Measurements from ENCODE around the gene RAMP3.
"Not testable (repeated sequence)": the region's sequence is repeated elsewhere in the genome, so short reads cannot be mapped to it uniquely, and the experiment has no call there.

RAMP3 gene

DNA sequence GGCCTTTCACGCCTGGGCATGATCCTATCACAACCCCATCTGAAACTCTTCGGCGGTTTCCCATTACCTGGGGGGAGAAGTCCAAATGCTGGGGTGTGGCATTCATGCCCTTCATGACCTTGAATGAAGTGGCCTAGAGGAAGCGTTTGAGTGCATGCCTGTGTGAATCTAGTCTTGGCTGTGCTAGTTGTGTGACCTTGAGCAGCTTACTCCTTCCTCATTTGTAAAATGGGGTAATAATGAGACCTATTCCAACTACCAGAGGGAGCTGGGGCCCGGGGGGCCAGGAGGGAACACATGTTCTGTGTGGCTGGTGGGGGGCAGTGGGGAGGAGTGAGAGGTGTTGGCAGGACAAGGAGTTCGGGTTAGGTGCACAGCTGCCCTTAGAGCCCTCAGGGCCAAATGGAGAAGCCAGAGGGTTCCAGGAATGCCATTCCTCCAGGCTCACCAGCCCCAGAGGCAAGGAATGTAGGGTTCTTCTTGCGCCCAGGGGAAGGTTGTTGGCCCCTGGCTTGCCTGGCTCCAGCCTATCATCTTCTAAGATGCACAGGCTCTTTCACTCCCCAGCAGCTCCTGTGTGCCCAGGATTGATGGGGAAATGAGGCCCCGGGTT lies 24.8 kb upstream of the RAMP3 start:
- no peak for DNase-seq

GRCh38 chr7:45133352-45133751 lies 24.2 kb upstream of the RAMP3 start:
- no peak for DNase-seq

GRCh38 chr7:45133877-45134276 lies 23.7 kb upstream of the RAMP3 start:
- no peak for DNase-seq

DNA sequence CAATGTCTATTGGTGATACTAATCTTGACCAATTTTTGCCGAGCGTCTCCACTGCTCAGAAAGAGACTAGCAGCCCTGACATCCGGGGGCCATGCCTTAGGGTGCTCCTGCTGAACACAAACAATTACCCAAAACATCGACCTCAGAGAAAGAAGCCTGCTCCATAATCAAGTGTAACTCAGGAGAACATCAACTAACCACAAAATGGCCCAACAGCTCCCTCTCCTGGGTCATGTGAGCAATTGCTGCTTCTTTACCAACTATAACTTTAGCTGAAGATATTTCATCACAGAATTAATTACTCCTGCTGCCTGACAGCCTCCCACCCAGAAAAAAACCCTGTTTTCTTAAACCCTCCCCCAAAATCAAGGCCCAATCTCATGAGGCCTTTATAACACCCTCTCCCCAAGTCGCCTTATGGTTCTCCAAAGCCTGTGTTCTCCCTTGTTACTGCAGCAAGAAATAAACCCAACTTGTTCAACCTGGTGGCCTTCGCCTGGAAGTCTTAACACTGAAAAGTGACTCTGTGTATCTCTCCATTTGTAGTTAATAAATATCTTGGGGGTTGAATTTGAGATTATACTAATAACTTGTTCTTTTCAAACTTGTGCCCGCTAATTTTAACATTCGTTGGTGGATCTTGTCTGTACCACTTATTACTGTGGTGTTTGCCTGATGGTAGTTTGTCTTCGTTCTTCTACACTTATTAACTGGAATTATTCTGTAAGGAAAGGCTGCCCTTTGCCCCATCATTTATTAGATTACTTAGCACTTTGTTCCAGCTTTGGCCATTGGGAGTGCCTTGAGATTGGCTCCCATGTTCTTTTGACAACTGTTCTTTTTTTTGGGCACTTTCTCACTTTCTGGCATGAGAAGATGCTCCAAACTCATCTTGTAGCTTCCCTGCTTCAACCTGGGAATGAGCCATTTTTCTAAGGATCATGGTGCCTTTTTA lies 21.2 kb upstream of the RAMP3 start:
- DNase-seq, result peak; percentile 81

DNA sequence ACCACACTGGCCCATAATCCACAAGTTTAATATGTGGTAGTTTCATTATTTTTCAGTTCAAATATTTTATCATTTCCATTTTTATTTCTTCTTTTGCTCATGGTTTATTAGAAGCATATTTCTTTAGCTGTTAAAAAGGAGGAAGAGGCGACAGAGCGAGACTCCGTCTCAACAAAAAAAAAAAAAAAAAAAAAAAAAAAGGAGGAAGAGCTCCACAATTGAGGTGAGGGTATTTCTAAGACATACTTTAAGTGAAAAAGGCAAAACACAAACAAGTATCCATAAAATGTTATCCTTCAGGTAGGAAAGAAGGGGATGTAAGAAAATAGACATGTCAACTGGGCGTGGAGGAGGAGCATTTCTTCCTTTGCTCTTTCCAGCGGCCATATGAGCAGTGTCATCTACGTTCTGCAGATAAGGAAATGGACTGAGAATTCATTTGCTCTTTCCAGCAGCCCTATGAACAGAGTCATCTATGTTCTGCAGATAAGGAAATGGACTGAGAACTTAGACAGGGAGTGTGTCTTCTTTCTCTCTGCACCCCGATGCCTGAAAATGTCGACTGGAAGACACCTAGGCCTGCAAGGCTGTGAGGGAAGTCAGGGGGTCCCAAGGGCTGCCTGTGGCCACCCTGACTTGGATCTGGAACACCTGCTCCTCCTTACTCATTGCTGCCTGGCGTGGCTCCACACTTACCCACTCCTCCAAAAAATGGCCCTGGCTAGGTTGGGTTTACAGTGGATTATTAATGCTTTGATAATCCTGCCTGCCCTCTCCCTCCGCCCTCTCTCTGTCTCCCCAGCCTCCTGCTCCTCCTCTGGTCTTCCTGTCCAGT lies 18.9 kb upstream of the RAMP3 start:
- no peak for DNase-seq

DNA sequence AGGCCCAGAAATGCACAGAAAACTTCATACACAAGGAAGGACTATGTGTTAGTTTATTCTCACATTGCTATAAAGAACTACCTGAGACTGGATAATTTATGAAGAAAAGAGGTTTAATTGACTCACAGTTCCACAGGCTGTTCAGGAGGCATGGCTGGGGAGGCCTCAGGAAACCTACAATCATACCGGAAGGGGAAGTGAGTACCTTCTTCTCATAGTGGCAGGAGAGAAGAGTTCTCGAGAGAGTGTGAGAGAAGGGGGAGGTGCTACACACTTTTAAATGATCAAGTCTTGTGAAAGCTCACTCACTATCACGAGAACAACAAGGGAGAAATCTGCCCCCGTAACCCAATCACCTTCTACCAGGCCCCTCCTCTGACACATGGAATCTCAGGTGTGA lies 16.8 kb upstream of the RAMP3 start:
- DNase-seq, result no peak

- no peak for DNase-seq
Measured at GRCh38 chr7:45143616-45144015, 14.0 kb upstream of the RAMP3 start.

GRCh38 chr7:45145881-45146280 lies 11.7 kb upstream of the RAMP3 start:
- DNase-seq, result no peak

DNA sequence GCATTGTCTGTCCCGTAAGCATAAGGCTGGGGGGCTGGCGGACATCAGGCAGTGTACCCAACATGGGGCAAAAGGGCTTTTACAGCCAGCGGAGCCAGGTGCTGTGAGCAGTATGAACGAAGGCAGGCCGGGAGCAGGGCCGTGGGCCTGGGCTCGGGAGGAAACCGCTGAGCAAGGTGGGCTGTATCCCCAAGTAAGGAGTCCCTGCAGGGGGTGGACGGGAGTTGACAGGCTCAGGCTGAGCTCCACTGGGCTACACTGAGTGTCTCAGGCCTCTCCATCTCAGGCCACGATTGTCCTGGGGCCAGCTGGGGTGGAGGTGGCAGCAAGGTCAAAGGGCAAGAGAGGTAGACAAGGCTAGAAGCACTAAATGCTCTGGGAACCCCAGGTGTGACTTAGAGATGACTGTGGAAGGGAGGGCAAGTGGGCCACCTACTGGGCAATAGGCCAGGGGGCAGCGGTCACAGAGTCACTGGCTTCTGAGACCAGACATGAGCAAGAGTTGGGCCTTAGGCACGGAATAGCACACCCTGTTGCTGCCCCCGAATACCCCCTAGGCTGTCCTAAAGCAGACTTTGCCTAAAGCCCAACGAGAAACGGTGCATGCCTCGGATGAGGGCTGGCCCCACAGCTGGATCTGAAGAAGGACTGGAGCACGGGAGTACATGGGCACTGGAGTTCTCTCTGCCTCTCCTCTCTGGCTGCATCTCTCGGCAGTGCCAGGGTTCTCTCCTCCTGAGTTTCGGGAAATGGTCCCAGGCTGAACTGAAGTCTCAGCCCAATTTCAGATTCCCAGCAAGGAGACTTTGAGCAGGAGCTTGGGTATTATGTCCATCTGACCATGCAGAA lies 10.8 kb upstream of the RAMP3 start:
- no peak for DNase-seq

DNA sequence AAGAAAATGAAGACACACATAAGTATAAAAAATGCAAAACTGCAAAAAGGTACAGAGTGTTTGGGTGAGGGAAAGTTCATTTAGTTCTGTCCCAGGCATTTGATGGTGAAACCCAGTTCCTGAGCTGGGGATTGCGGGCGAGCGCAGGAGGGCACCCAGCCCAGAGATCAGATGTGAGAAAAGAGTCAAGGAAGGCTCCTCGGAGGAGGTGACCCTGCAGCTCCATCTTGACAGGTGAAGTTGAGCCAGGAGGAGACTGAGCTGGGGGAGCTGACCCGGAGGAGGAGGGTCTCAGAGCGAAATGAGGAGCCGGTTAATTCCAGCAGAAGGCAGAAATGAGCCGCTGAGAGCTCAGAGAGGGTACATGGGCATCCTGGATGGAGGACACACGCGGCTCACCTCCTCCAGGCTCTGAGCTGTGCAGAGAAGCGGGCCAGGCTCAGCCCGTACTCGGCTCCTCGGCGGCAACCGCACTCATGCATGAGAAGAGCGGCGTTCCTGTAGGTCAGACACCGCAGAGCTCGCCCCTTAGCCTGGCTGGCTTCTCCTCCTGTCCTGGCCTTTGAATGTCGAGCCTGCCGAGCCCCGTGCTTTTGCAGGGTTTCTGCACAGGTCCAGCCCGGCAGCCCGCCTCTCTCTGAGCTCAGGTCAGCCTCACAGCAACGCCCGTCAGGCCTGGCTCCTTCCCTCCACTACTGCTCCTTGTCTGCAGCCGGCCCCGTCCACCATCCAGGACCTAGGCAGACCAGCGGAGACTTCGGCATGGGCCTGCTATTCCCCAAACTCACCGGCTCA lies 9.5 kb upstream of the RAMP3 start:
- DNase-seq, result no peak

DNA sequence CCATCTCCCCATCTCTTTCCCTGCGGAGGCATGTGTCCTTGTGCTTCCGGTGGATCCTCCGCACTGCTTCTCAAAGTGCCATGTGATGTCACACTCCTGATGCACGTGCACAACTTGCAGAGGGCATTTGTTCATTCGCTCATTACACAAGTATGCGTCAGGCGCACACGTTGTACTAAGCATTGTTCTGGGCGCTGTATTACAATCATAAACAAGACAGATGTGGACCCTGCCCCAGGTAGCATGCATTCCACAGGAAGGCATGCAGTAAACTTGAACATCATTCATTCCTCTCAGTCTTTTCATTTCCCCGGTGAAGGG lies 9.0 kb upstream of the RAMP3 start:
- DNase-seq, result no peak

DNA sequence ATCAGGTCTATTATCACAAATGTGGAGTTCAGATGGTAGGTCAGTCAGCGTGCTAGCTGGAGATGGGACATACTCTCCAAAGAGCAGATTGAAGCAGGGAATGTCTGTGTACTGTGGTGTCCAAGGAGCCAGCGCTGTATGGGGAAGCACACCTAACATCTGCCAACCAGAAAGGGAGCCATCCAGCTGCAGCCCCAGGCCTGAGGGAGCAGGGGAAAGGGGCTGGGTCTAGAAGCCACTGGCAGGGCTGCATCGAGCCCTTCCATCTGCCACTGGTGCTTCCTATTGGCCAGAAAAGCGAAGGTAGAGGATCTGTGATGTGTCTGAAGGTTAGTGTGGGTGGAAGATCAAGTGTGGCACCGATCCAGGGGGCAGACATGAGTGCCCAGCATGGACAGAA lies 8.0 kb upstream of the RAMP3 start:
- no peak for DNase-seq

- DNase-seq, result no peak
Measured at GRCh38 chr7:45150199-45150598, 7.4 kb upstream of the RAMP3 start.

GRCh38 chr7:45151131-45151684 lies 6.4 kb upstream of the RAMP3 start:
- no peak for DNase-seq

GRCh38 chr7:45151967-45152366 lies 5.6 kb upstream of the RAMP3 start:
- no peak for DNase-seq

GRCh38 chr7:45153233-45153632 lies 4.4 kb upstream of the RAMP3 start:
- no peak for DNase-seq

DNA sequence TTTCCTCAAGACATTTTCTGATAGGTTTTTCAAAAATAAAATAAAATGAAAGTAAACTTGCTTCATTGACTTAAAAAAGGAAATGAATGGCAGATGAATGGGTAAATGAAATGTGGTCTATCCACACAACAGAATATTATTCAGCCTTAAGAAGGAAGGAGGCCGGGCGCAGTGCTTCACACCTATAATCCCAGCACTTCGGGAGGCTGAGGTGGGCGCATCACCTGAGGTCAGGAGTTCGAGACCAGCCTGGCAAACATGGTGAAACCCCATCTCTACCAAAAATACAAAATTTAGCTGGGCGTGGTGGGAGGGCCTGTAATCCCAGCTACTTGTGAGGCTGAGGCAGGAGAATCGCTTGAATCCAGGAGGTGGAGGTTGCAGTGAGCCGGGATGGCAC lies 3.7 kb upstream of the RAMP3 start:
- DNase-seq, result not testable (repeated sequence)

DNA sequence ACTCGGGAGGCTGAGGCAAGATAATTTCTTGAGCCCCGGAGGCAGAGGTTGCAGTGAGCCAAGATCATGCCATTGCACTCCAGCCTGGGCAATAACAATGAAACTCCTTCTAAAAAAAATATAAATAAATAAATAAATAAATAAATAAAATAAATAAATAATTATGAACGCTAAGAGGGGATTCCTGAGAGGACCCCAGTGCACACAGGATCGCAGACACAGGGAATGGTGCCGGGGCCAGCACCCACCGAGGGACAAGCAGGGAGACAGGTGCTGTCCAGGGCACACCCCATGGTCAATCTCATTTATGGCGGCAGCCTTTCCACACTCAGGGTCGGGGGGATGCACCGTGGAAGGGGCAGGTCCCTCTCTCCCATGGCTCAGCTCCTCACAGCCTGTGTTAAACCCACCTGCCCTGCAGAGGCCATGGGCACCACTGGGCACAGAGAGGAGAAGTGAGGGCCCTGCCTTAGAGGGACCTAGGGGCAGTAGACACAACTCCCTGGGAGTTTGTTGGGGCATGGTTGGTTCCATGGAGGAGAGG lies 2.2 kb upstream of the RAMP3 start:
- no peak for DNase-seq

DNA sequence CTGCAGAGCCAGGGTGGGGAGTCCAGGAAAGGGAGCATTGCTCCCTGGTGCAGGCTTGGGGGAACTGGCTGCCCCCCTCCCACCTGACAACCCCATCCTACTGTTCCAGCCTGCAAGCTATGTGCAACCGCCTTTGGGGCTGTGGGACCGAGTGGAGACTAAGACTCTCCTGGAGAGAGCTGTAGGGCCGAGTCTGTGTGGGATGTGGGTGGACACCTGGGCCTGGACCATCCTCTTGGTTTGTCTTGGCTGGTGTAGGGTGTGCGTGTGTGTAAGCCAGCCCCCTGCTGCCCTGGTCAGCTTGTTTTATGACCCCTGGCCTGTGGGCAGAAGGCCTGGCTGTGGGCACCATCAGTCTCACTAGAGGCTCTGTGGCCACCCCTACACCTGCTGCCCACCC lies 1.6 kb upstream of the RAMP3 start:
- DNase-seq, result no peak

GRCh38 chr7:45156516-45157272 lies 897 bp upstream of the RAMP3 start:
- DNase-seq, result no peak

DNA sequence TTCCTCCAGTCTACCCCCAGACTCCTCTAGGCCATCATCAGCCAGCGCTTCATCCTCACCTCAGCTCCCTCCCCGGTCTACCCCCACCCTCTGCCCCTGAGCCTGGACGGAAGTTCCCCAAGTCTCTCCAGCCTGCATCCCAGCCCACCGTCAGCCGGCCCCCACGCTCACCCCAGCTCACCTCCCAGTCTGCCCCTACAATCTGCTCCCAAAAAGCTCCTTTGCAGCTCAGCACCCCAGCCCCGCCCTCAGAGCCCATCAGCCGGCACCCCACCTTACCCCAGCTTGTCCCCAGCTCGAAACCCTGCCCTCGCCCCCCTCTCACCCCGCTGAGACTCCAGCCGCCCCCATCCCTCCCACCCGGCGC lies 322 bp upstream of the RAMP3 start:
- DNase-seq, result no peak

All from CD4-positive, alpha-beta T cell treated with Interleukin-17A for 4 hours (primary cell).